GM18520 (cell line): ENCODE measurements around the gene FXYD2.

Experiments
- ATAC-seq: cut with Tn5 transposase; IDR thresholded peaks from one replicate; pipeline ENCODE4 v1.9.1; 2021; ENCODE audit not compliant: unreplicated experiment

FXYD2 gene

DNA sequence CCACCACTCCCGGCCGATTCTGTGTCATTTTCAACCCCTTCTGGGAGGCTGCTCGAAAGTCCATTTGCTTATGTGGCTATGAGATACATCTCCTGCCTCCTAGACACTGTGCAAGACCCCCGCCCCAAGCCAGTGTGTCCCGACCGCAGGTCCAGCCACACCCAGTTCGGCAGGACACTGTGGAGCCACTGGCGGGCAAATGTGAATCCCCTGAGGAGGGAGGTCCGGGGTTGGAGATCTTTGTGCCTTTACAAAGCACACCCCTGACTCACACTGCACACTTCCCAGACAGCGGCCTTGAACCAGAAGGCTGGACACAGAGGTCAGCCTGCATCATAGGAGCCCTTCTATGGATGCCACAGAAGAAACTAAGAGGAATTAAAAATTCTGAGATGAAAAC, 34.5 kb upstream of the FXYD2 start:
- ATAC-seq, result no peak

DNA sequence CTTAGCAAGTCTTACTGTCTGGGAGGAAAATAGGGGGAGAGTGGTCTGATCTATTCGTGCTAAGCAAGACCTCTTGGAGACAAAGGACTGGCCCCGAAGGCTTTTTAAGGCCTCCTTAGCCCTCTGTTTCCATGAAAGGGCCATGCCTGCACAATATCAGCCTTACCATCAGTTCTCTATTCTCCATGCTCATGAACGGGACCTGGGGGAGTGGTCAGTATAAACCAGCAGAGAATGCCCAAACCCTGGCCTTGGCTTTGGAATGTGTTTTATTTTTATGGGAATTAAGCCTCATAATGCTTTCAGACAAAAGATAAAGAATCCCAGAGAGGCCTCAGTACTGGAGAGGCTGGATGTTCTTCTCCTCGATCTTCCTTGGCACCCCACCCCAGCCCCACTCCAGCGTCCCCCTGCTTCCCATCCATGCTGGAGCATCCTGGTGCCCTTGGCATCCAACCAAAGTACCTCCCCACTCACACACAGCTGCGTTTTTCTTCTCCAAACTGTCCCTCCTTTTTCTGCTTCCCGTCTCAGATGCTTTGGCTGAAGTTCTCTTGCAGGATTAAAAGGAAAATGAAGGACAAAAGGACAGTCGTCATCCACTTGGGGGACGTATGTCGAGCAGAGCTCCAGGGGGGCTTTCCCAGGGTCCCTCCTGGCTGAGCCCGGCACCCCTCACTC, 33.3 kb upstream of the FXYD2 start:
- ATAC-seq, result no peak

DNA sequence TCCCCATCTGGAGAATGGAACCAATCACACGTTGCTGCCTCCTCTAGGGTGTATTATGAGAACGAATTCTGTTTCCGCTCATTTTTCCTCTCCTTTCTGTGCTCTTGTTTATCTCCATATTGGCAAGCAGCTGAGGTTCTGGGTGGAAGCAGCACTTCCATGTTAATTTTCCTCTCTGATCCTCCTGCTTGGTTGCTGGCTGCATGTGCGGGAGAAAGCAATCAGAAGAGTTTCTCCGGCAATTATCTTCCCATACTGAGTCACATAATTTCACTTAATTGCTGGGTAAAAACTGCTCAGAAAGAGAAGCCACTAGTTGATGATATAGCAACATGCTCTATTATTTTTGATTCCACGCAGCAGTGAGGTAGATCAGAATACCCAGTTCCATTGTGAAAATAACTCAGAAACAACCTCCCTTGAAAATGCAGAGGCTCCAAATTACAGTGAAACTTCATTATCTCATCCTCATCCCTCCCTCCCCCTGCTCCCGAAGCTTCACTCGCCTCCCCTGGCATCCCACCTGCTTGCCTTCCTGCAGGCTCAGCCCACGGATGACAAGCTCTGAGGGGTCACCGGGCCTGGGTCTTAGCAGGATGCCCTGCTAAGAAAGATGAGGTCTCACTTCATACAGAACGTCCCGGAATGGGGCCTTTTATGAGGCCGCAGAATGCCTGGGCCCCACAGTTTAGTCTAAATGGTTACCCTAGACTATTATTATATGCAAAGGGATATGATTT, 31.5 kb upstream of the FXYD2 start:
- no peak for ATAC-seq

DNA sequence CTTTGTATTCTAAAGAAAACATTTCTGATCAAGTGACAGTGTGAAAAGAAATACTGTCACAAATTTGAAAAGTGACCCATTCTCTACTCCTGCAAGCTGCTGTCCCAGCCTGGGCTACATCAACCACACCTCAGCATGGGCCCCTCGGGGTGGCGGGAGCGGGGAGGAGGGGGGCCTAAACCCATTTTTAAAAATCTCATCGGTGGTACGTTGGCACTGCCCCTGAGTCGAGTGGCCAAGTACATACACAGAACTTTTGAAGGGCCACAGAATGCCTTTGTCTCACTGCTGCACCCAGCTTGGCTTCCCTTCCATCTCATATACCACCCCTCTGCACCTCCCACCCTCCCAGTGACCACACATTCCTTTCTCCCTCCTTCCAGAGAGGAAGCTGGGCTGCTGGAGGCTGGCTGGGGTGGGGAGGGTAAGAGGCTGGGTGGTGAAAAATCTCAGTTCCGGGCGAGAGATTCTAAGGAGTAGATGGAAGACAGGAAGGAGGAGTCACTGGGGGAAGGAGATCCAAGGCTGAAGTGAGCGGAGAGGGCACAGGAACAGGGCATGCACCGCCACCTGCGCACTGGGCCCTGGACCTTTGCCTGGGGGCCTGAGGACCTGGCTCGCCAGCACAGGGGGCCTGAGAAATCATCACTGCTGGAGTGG, 30.8 kb upstream of the FXYD2 start:
- ATAC-seq, result no peak

DNA sequence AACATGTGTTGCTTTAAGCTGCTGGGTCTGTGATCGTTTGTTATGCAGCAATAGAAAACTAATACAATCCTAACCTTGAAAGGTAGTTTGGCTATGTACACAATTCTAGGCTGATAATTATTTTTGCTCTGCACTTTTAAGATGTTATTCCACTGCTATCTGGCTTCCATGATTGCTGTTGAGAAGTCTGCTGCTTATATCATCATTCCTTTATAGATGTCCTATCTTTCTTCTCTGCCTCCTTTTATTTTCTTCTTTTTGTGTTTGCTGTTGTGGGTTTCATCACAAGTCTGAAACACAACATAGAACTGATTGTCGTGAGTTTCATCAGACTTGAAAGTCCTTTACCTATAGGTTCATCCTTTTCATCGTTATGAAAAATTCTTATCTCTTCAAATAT, 27.8 kb upstream of the FXYD2 start:
- no peak for ATAC-seq

DNA sequence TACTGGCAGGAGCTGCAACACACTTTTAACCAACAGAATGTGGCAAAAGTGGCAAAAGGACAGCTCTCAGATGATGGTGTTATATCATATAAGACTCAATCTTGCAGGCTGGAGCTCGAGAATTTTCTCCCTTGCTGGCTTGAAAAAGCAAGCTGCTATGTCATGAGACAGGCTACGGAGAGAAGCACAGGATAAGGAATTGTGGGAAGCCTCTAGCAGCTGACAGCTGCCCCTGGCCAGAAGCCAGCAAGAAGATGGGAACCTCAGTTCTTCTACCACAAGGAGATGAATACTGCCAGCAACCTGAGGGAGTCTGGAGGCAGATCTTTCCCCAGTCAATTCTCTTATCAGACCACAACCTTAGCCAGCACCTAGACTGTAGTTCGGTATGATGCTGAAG, 27.3 kb upstream of the FXYD2 start:
- ATAC-seq, result no peak

DNA sequence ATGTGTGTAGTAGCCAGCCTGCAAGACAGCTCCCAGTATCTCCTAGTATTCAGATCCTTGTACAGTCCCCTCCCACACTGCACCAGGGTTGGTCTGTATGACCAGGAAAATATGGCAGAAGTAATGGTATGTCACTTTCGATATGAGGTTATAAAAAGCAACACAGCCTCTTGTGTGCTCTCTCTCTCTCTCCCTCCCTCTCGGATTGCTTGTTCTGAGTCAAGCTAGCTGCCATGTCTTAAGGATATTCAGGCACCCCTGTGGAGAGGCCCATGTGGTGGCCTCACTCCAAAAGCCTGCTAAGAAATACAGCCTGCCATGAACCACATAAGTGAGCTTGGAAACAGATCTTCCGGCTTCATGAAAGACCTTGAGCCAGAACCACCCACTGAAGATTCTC, 26.6 kb upstream of the FXYD2 start:
- ATAC-seq, result no peak

DNA sequence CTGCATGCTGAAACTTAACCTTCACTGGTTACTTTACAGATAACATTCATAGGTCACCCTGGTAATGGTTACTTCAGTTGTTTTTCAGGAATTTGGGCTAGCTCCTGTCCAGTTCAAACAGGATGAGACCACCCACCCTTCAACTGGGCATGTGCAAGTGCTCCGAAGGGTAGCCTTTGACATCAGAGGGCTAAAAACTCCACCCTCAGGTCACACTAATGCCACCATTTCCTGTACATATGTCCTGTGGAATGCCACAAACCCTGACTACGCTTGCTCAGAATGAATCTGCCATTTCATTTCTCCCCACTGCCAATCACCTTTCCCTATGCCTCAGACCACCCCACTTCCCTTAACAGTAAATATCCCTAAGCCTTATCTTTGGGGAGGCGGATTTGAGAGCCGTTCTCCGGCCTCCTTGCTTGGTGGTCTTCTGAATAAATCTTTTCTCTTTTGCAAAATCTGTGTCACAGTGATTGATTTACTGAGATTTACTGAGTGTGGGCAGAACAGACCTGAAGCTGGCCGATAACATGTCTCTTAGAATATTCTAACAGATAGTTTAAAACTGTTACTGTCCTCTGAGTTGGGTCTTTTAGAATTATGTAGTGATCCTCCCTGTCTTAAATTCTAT, 25.4 kb upstream of the FXYD2 start:
- no peak for ATAC-seq

DNA sequence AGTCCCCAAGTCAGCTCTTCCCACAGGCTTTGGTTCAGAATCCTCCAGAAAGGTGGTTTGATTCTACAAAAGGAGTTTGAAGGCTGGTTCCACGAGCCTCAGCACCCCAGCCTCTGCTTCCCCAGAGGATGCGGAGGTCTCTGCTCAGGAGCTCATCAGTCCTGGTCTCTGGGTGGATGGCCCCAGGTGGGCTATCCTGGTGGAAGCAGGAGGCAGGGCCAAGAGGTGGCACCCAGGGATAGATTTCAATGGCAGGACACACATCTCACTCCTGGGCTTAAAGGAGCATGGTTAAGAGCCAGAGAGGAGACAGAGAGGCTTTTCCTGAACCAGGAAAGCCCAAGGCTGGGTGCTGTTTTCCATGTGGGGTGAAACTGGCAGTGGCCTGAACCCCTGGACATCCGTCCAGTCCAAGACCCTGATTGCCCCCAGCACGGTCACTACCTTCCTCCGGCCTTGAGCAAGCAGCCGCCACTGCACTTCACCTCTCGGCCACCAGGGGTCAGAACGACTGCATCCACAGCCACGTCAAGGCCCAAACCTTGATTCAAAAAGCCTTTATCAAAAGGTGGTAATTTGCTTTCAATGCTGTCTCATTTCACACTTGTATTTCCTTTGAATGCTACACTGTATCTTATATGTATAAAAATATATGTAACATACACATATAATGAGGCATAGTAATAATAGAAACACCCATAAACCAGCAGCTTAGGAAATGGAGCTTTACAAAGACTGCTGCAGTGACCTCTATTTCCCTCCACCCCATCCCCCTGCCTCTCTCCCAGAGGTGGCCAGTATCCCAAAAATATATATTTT, 19.3 kb upstream of the FXYD2 start:
- ATAC-seq, result no peak

DNA sequence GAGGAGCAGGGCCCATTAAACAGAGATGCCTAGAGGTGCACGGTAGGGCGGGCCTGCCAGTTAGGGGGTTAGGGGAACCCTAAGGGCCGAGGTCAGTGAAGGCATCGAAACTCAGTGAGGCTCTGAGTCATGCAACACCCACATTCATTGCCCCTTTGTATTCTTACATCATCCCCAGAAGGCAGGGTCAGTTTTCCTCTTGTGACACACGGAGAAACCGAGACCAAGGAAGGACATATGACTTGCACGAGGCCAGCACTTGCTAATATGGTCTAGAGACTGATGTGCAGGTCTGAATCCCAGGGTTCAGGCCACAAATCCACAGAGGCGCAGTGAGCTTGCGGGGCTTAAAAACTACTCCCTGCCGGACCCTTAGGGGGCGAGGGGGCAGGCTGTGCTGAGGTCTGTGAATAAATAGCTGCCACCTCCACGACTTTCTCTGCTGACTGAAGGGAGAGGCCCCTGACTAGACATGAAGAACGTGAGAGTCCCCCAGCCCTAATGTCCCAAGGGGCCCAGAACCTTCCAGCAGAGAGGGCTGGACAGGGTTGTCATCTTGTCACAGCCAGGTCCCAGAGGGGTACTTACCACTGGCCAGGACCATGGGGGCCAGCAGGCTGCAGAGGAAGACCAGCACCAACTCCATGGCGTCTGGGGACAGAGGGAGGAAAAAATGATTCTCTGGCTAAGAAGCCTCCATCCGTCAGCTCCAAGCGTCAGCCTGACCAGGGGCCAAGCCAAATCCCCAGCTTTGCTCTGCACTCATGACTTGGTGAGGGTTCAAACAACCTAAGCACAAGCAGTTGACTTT, 17.8 kb upstream of the FXYD2 start:
- ATAC-seq, result no peak

DNA sequence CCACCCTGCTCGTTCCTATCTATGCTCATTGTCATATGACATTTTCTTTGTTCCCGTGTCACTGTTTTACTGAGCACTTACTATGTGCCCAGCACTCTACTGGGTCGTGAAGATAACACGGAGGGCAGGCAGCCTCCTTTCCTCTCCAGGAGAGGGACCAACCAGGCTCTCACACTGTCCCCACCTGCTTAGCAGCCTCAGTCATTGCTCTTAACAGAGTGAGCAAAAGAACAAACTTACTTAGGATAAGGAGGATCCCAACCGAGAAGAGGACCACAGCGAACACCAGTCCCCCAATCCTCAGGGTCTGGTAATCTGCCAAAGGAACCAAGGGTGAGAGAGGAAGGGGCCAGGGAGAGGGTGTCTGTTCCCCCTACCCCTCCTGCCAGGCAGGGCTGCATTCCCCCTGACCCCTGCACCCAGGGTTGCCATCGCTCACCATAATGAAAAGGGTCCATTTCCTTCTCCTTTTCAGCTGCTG, 17.0 kb upstream of the FXYD2 start:
- no peak for ATAC-seq

DNA sequence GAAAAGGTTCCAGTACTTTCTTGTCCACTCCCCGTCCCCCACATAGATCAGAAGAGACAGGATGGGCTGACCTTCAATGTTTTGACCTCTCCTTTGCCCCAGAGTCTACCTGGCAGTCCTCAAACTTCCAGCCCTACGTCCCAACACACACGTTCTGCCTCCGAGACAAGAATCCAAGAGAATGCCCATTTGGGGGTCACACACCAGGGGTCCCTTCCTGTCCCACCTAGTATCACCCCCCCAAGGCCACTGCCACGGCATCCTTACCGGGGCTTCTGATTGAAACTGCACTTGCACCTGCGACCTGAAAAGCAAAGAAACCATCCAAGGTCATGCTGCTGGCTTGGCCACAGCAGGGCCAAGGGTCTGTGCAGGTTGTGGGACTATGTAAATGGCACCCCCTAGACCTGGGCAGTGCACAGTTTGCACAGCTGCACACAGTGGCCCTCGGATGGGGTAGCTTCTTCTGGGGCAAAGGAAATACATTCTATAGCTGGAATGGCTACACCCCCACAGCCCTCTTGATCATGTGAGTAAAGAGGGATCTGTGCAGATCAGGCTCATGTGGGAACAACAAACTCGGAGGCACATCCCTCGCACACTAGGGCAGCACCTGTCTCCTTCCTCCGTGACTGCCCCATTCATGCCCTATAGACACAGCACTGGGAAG, 16.5 kb upstream of the FXYD2 start:
- ATAC-seq, result no peak

DNA sequence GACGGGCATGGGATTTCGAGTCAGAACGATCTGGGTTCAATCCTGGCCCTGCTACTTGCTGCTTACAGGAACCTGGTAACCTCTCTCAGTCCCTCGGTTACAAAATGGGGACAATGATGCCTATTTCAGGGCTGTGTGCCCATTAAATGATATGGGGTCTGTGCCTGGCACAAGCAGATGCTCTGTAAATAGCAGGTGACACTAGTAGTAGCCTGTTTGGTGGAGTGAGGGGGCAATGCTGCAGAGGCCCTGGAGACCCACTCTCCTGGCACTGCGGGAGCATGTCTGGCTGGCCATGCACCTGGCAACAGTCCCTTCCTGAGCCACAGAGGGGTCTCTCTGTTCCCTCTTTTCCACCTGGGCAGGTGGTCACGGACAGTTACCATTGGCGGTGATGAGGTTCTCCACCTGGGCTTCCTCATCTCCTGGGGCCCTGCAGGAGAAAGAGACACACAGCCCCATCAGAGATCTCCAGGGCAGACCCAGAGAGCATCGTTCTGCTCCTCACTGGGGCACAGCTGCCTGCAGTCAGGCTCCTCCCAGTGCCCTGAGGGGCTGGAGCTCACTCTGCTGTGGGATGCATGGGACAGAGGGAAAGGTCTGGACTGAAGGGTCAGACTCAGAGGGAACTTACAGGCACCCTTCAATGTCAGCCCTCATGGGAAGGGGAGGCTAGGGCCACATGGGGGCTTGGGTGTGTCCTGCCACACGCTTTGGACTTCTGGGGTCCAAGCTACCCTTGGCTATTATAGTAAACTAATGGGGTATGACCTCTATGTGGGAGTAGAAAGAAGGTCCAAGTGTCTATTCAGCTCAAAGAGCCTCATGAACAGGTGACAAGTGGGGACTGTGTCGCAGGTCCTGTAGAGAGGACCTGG, 15.6 kb upstream of the FXYD2 start:
- ATAC-seq, result no peak

DNA sequence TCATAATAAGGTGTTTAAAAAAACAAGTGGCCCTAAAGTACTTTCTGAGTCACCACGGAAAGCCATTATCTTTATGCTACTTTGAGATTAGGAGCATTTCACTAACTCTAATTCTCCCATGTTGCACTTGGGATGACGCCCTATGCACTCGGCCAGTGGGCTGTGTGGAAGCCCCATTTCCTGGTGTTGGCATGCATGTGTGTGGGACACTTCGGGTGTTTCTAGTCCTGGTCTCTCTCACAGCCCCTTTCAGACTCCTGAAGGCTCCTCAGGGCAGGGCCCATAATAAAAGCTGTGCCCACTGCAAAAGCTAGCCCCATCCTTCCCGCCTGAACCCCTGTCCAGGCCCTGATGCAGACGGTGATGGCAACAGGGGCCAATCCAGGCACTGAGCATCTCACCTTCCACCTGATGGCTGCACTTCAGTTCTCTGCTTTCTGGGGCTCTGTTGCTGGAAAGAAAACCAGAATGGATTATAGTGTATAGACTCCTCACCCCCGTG, 14.9 kb upstream of the FXYD2 start:
- ATAC-seq, result no peak

DNA sequence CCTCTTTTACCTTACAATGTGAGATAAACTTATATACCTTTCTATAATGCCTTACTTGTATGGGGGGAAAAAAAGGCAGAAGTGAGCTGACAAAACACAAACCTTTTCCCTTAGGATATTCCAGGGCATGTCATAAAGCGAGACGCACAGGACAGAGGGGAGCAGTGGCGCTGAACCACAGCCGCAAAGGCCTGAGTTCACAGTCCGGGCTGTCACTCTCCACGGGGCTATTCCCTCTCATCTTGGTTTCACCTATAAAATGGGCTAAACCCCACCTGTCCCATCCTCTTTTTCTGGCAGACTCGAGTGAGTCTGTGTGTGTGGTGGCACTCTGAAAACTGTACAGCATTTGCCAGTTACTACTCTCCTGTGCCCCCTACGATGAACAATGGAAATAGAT, 14.4 kb upstream of the FXYD2 start:
- ATAC-seq, result no peak

DNA sequence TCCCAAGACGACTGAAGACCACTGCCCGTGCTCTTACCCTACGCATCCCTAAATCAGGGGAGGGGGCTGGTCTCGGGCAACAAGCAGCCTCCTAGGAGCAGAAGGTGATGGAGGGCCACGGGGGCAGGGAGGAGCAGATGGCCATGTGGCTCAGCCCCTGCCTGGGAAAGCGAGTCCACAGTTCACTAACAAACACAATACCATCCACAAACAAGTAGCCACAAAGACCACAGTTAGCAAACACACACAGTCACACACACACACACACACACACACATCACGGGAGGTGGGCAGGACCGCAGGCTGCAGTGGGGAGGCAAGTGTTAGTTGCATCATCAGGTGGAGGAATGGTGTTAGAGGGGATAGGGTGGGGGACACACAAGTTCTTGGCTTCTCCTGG, 13.2 kb upstream of the FXYD2 start:
- no peak for ATAC-seq

DNA sequence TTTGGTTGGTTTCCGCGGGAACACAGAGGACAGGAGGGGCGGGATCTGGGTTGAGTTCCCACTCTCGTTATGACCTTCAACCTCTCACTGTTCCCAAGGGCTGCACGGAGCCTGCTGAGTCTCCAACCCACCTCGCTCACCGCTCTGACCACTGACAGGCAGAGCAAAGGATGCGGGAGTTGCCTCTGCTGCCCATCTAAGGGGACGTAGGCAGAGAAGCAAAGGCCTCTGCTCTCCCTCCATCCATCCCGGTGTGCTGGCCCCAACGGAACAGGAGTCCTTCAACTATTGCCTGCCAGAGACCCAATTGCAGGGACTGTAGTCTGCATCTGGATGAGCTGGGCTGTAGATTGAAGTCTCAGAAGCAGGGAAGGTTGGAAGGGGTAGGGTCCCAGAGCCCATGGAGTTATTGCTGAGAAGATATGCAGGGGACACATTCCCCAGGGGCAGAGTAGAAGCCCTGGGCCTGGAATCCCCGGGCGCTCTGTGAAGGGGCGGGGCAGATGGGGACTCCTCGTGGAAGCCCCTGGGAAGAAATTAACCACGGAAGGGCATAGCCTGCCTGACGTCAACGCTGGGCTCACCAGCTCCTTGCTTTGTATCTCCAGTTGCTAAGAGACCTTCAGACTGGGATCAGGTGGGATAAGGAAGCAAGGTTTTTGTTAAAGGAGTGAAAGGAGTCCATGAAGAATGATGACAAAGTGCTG, 12.7 kb upstream of the FXYD2 start:
- ATAC-seq, result no peak
